ENCODE results near the gene KRT76.

KRT76 gene

GRCh38 chr12:52728374-52728773, 48.8 kb downstream of the KRT76 start:
- DNase-seq = no peak

GRCh38 chr12:52727037-52727436, 50.1 kb downstream of the KRT76 start:
- DNase-seq = no peak

GRCh38 chr12:52726451-52726850, 50.7 kb downstream of the KRT76 start:
- DNase-seq = no peak

GRCh38 chr12:52724384-52724783, 52.8 kb downstream of the KRT76 start:
- DNase-seq = no peak

GRCh38 chr12:52722680-52723079, 54.5 kb downstream of the KRT76 start:
- no peak for DNase-seq

GRCh38 chr12:52721838-52722470, 55.2 kb downstream of the KRT76 start:
- no peak for DNase-seq

GRCh38 chr12:52720365-52720886, 56.7 kb downstream of the KRT76 start:
- DNase-seq = no peak
